Activated CD8-positive, alpha-beta memory T cell treated with anti-CD3 and anti-CD28 coated beads, Interleukin-2, amount 10 ng/mL, durations not matched to agents 7 days and 5 days (primary cell): ENCODE data around the gene ABCB10. TPM values are rescaled to one million over a fixed set of nuclear protein-coding genes. Genes with fewer than 3 reads are reported as not detected.
"Not testable (repeated sequence)": the region's sequence is repeated elsewhere in the genome, so short reads cannot be mapped to it uniquely, and the experiment has no call there.

ENCODE experiments used
- ATAC-seq: fragments of 150-1000 bp; cut with Tn5 transposase; one replicate; pipeline ENCODE4 v1.10.0; 2021; ENCODE audit warnings: moderate library complexity
- CTCF ChIA-PET: fragments of 350-600 bp; sonication (Branson Sonifier 250); formaldehyde crosslinking; loops from one replicate; lab custom pipeline; 2021; ENCODE audit warnings: antibody characterized with exemption; lab: Charles Lee
- DNase-seq: peaks from one replicate; pipeline ENCODE4 v3.0.0-alpha.2; 2020
- H3K27ac Mint-ChIP-seq: one replicate; pipeline ENCODE4 v1.8.0; 2021; ENCODE audit warnings: mild to moderate bottlenecking, mixed read lengths
- H3K27me3 Mint-ChIP-seq: one replicate; pipeline ENCODE4 v1.8.0; 2021; ENCODE audit warnings: mixed read lengths
- H3K36me3 Mint-ChIP-seq: one replicate; pipeline ENCODE4 v1.8.0; 2021; ENCODE audit warnings: mild to moderate bottlenecking, mixed read lengths
- H3K4me1 Mint-ChIP-seq: one replicate; pipeline ENCODE4 v1.8.0; 2021; ENCODE audit warnings: mixed read lengths
- H3K4me3 Mint-ChIP-seq: one replicate; pipeline ENCODE4 v1.8.0; 2021; ENCODE audit warnings: mild to moderate bottlenecking, moderate library complexity, mixed read lengths
- H3K9me3 Mint-ChIP-seq: one replicate; pipeline ENCODE4 v1.8.0; 2022; ENCODE audit warnings: low read depth, mixed read lengths
- total RNA-seq, 2 experiments: library from RNA; stranded (reverse); gene quantifications; one replicate each; pipeline ENCODE4 v1.2.3, GENCODE V29; 2021

Gene ABCB10
- total RNA-seq, 2 experiments from 2014 or later: 35.0 to 39.8 TPM

GRCh38 chr1:229508823-229509337, 49.6 kb downstream of the ABCB10 start:
- peak overlapping the region; percentile 89 for H3K4me3 Mint-ChIP-seq
- H3K4me1 Mint-ChIP-seq: peaks cover 29% of the 10 kb centered on the region
- CTCF ChIA-PET: interaction anchor here (0.5 to 1.9 kb wide), 7 partner anchors 8 to 254 kb away, joined by 3 to 6 read pairs (median 5); no protein-coding TSS in a partner anchor
- peak overlapping the region; percentile 94 for H3K27ac Mint-ChIP-seq
- ATAC-seq (no peak), DNase-seq (no peak)
- H3K9me3 Mint-ChIP-seq: no peaks in the 10 kb centered on the region
- H3K27me3 Mint-ChIP-seq: peaks cover 2% of the 10 kb centered on the region
- H3K36me3 Mint-ChIP-seq: peaks cover 2% of the 10 kb centered on the region

GRCh38 chr1:229507951-229508822, 50.3 kb downstream of the ABCB10 start, which contains the start of gene NUP133:
TSS of gene NUP133 (minus strand) at chr1:229508341. CDS start at chr1:229508249, 92 bp downstream.
- Mint-ChIP-seq H3K27ac (peak within 1 kb of the TSS; percentile 94), H3K27me3 (peaks cover 2% of the 10 kb centered on the region), H3K9me3 (no peaks in the 10 kb centered on the region), H3K36me3 (peaks cover 2% of the 10 kb centered on the region), H3K4me3 (peak within 1 kb of the TSS; percentile 89), H3K4me1 (peaks cover 29% of the 10 kb centered on the region)
- peak; percentile 96 for ATAC-seq
- peak; percentile 99 for DNase-seq
- CTCF ChIA-PET: interaction anchor here (0.5 to 1.9 kb wide), 10 partner anchors 8 to 614 kb away, joined by 3 to 6 read pairs (median 3); no protein-coding TSS in a partner anchor

- peaks cover 3% of the 10 kb centered on the region for H3K36me3 Mint-ChIP-seq
- peak overlapping the region; percentile 94 for H3K27ac Mint-ChIP-seq
- peaks cover 2% of the 10 kb centered on the region for H3K27me3 Mint-ChIP-seq
- DNase-seq: no peak
- peak; percentile 2 for ATAC-seq
- H3K4me1 Mint-ChIP-seq: peaks cover 29% of the 10 kb centered on the region
- CTCF ChIA-PET: interaction anchor here (1.0 to 1.9 kb wide), 5 partner anchors 26 to 615 kb away, joined by 3 to 6 read pairs (median 5); no protein-coding TSS in a partner anchor
- H3K9me3 Mint-ChIP-seq: no peaks in the 10 kb centered on the region
- peak overlapping the region; percentile 89 for H3K4me3 Mint-ChIP-seq
Measured at GRCh38 chr1:229507502-229507901, 51.0 kb downstream of the ABCB10 start.

- H3K27ac Mint-ChIP-seq: no peak overlapping the region
Measured at GRCh38 chr1:229506633-229507032, 51.9 kb downstream of the ABCB10 start.

GRCh38 chr1:229495782-229496181, 62.7 kb downstream of the ABCB10 start:
- Mint-ChIP-seq H3K36me3 (peaks cover 40% of the 10 kb centered on the region), H3K9me3 (no peaks in the 10 kb centered on the region), H3K4me3 (no peak overlapping the region), H3K27me3 (no peaks in the 10 kb centered on the region), H3K4me1 (no peaks in the 10 kb centered on the region), H3K27ac (no peak overlapping the region)
- DNase-seq (no peak), ATAC-seq (no peak)
- CTCF ChIA-PET: interaction anchor here (1.1 kb wide), 1 partner anchor 13 kb away, joined by 3 read pairs; no protein-coding TSS in a partner anchor

More at GRCh38 chr1:229506633-229507032, 51.9 kb downstream of the ABCB10 start:
- H3K9me3 Mint-ChIP-seq: no peaks in the 10 kb centered on the region
- H3K4me1 Mint-ChIP-seq: peaks cover 29% of the 10 kb centered on the region
- CTCF ChIA-PET: interaction anchor here (0.7 kb wide), 2 partner anchors 26 to 207 kb away, joined by 3 read pairs; no protein-coding TSS in a partner anchor
- H3K36me3 Mint-ChIP-seq: peaks cover 4% of the 10 kb centered on the region
- peaks cover 2% of the 10 kb centered on the region for H3K27me3 Mint-ChIP-seq
- ATAC-seq (no peak), DNase-seq (no peak)
- peak overlapping the region; percentile 89 for H3K4me3 Mint-ChIP-seq

- DNase-seq (no peak), ATAC-seq (no peak)
- CTCF ChIA-PET: interaction anchor here (1.0 kb wide), 1 partner anchor 229 kb away, joined by 3 read pairs; no protein-coding TSS in a partner anchor
- peaks cover 38% of the 10 kb centered on the region for H3K36me3 Mint-ChIP-seq
- H3K4me3 Mint-ChIP-seq: no peak overlapping the region
- H3K27me3 Mint-ChIP-seq: no peaks in the 10 kb centered on the region
- no peak overlapping the region for H3K27ac Mint-ChIP-seq
- H3K9me3 Mint-ChIP-seq: no peaks in the 10 kb centered on the region
- H3K4me1 Mint-ChIP-seq: peaks cover 1% of the 10 kb centered on the region
Measured at GRCh38 chr1:229487181-229487580, 71.3 kb downstream of the ABCB10 start.

GRCh38 chr1:229485318-229485717, 73.2 kb downstream of the ABCB10 start:
- H3K36me3 Mint-ChIP-seq: peaks cover 42% of the 10 kb centered on the region
- ATAC-seq (no peak), DNase-seq (no peak)
- no peaks in the 10 kb centered on the region for H3K9me3 Mint-ChIP-seq
- CTCF ChIA-PET: interaction anchor here (1.9 to 6.2 kb wide), 2 partner anchors 9 to 229 kb away, joined by 5 to 114 read pairs; no protein-coding TSS in a partner anchor
- no peak overlapping the region for H3K4me3 Mint-ChIP-seq
- H3K4me1 Mint-ChIP-seq: peaks cover 3% of the 10 kb centered on the region
- no peak overlapping the region for H3K27ac Mint-ChIP-seq
- no peaks in the 10 kb centered on the region for H3K27me3 Mint-ChIP-seq

GRCh38 chr1:229482511-229482910, 76.0 kb downstream of the ABCB10 start:
- Mint-ChIP-seq H3K27me3 (no peaks in the 10 kb centered on the region), H3K36me3 (peaks cover 46% of the 10 kb centered on the region), H3K4me3 (no peak overlapping the region), H3K4me1 (peaks cover 16% of the 10 kb centered on the region), H3K9me3 (no peaks in the 10 kb centered on the region), H3K27ac (no peak overlapping the region)
- ATAC-seq (no peak), DNase-seq (no peak)
- CTCF ChIA-PET: interaction anchor here (0.6 to 6.2 kb wide), 29 partner anchors 9 to 824 kb away, joined by 3 to 114 read pairs (median 4); partner anchors contain the start of genes CCSAP, NUP133 and RAB4A

GRCh38 chr1:229480495-229480894, 78.0 kb downstream of the ABCB10 start:
- no peak overlapping the region for H3K4me3 Mint-ChIP-seq
- no peak for ATAC-seq
- CTCF ChIA-PET: interaction anchor here (0.5 to 6.2 kb wide), 5 partner anchors 13 to 224 kb away, joined by 3 to 114 read pairs (median 3); no protein-coding TSS in a partner anchor
- peaks cover 39% of the 10 kb centered on the region for H3K36me3 Mint-ChIP-seq
- peaks cover 16% of the 10 kb centered on the region for H3K4me1 Mint-ChIP-seq
- H3K9me3 Mint-ChIP-seq: no peaks in the 10 kb centered on the region
- H3K27ac Mint-ChIP-seq: no peak overlapping the region
- no peaks in the 10 kb centered on the region for H3K27me3 Mint-ChIP-seq
- DNase-seq: no peak

- DNase-seq: no peak
- H3K27me3 Mint-ChIP-seq: no peaks in the 10 kb centered on the region
- CTCF ChIA-PET: interaction anchor here (0.5 to 6.2 kb wide), 6 partner anchors 13 to 223 kb away, joined by 3 to 114 read pairs (median 3); no protein-coding TSS in a partner anchor
- ATAC-seq: no peak
- peaks cover 16% of the 10 kb centered on the region for H3K4me1 Mint-ChIP-seq
- no peaks in the 10 kb centered on the region for H3K9me3 Mint-ChIP-seq
- no peak overlapping the region for H3K4me3 Mint-ChIP-seq
- no peak overlapping the region for H3K27ac Mint-ChIP-seq
- peaks cover 37% of the 10 kb centered on the region for H3K36me3 Mint-ChIP-seq
Measured at GRCh38 chr1:229479660-229480399, 78.7 kb downstream of the ABCB10 start.

- Mint-ChIP-seq H3K27me3 (no peaks in the 10 kb centered on the region), H3K27ac (no peak overlapping the region)
- CTCF ChIA-PET: interaction anchor here (1.3 to 6.2 kb wide), 2 partner anchors 38 to 222 kb away, joined by 3 to 114 read pairs; no protein-coding TSS in a partner anchor
Measured at GRCh38 chr1:229478852-229479251, 79.7 kb downstream of the ABCB10 start.

GRCh38 chr1:229475859-229476258, 82.6 kb downstream of the ABCB10 start:
- peaks cover 18% of the 10 kb centered on the region for H3K4me1 Mint-ChIP-seq
- CTCF ChIA-PET: interaction anchor here (1.4 kb wide), 1 partner anchor 221 kb away, joined by 7 read pairs; no protein-coding TSS in a partner anchor
- H3K27ac Mint-ChIP-seq, H3K4me3 Mint-ChIP-seq, ATAC-seq, H3K27me3 Mint-ChIP-seq, H3K9me3 Mint-ChIP-seq, DNase-seq: not testable (repeated sequence)
- peaks cover 29% of the 10 kb centered on the region for H3K36me3 Mint-ChIP-seq

More at GRCh38 chr1:229478852-229479251, 79.7 kb downstream of the ABCB10 start:
- ATAC-seq (no peak), DNase-seq (no peak)
- Mint-ChIP-seq H3K4me3 (no peak overlapping the region), H3K36me3 (peaks cover 41% of the 10 kb centered on the region), H3K9me3 (no peaks in the 10 kb centered on the region), H3K4me1 (peaks cover 20% of the 10 kb centered on the region)
